Upper lobe of left lung (tissue), 4 donors: ENCODE measurements around the gene COMMD10.

ENCODE experiments used
- EP300 ChIP-seq, 4 donors: sonication (generic); formaldehyde crosslinking; IDR thresholded peaks; one replicate each; pipeline ENCODE4 v1.5.1; 2017; ENCODE audit warnings: antibody characterized with exemption in 4 of 4, control low read depth in 2 of 4
- POLR2A ChIP-seq, 4 donors: fragments of 450-650 bp; IDR thresholded peaks; one replicate each; pipeline ENCODE4 v1.5.1; 2016 to 2017; ENCODE audit warnings: antibody characterized with exemption in 4 of 4, mild to moderate bottlenecking in 2 of 4
- POLR2AphosphoS5 ChIP-seq, 2 donors: sonication (generic); formaldehyde crosslinking; IDR thresholded peaks; one replicate each; pipeline ENCODE4 v1.5.1; 2017; ENCODE audit warnings: antibody characterized with exemption in 2 of 2
- TF ChIP-seq, protein P1 (sequence below), 6 experiments: fragments of 450-650 bp in 4 of 6; fragments of 200-600 bp in 2 of 6; sonication (generic) in 2 of 6; IDR thresholded peaks; one replicate each; pipeline ENCODE4 v1.5.1; 2016 to 2019; ENCODE audit warnings: antibody characterized with exemption in 6 of 6

DNA sequence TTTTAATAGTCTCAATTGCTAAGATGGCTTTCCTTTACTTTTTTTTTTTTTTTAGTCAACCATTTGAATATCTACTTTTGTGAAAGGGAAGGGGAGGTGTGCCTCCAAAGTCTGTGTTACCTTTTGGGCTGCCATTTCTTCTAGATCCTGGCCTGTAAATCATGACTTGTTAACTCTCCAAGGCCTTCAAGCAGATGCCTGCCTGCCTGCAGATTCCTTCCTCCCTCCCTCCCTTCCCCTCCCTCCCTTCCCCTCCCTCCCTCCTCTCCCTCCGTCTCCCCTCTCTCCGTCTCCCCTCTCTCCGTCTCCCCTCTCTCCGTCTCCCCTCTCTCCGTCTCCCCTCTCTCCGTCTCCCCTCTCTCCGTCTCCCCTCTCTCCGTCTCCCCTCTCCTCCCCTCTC is 73.1 kb downstream of the COMMD10 start:
- TF ChIP-seq POLR2A (IDR thresholded peaks at IDR 0.05) (no peak), POLR2AphosphoS5 (IDR thresholded peaks at IDR 0.05) (no peak), EP300 (IDR thresholded peaks at IDR 0.05) (no peak)
- TF ChIP-seq, protein P1, sequence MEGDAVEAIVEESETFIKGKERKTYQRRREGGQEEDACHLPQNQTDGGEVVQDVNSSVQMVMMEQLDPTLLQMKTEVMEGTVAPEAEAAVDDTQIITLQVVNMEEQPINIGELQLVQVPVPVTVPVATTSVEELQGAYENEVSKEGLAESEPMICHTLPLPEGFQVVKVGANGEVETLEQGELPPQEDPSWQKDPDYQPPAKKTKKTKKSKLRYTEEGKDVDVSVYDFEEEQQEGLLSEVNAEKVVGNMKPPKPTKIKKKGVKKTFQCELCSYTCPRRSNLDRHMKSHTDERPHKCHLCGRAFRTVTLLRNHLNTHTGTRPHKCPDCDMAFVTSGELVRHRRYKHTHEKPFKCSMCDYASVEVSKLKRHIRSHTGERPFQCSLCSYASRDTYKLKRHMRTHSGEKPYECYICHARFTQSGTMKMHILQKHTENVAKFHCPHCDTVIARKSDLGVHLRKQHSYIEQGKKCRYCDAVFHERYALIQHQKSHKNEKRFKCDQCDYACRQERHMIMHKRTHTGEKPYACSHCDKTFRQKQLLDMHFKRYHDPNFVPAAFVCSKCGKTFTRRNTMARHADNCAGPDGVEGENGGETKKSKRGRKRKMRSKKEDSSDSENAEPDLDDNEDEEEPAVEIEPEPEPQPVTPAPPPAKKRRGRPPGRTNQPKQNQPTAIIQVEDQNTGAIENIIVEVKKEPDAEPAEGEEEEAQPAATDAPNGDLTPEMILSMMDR (IDR thresholded peaks at IDR 0.05), result no peak
